Testis (tissue), 2 donors: Measurements from ENCODE around the gene BPIFA3.

ENCODE experiments used
- CTCF ChIP-seq, 3 experiments: fragments of 450-650 bp in 2 of 3; fragments of 200-600 bp in 1 of 3; sonication (generic) in 1 of 3; IDR thresholded peaks; one replicate each; pipeline ENCODE4 v1.5.1; 2016 to 2019; ENCODE audit warnings: antibody characterized with exemption in 3 of 3, mild to moderate bottlenecking in 2 of 3, moderate library complexity in 1 of 3
- POLR2A ChIP-seq: fragments of 450-650 bp; IDR thresholded peaks from one replicate; pipeline ENCODE4 v1.6.1; 2017; ENCODE audit warnings: antibody characterized with exemption, mild to moderate bottlenecking, moderate library complexity

DNA sequence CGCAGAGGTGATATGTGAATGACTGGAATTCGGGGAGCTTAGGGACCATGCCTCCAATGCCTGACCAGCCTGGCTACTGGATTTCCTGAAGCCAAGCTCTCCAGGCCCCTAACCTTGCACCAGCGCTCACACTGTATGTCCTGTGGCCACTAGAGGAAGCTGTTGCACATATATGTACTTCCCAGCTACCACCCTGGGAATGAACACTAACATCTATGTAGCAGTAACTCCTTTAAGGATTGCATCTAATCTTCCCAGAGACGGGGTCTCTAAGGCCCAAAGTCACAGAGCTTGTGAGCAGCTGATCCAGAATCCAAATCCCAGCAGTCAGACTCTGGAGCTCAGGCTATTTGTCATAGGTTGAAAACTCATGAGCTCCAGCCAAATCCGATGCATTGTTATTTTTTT is 45.5 kb downstream of the BPIFA3 start:
- TF ChIP-seq CTCF (IDR thresholded peaks at IDR 0.05), result peak in 2 of 3 experiments; percentile 33 to 42
- no peak for TF ChIP-seq POLR2A
